HG03045 (cell line): Measurements from ENCODE around the gene CLDN15.

Experiments used
- ATAC-seq: cut with Tn5 transposase; IDR thresholded peaks from one replicate; pipeline ENCODE4 v1.9.1; 2021; ENCODE audit warnings: mild to moderate bottlenecking, moderate library complexity; ENCODE audit not compliant: unreplicated experiment

Gene CLDN15

GRCh38 chr7:101244375-101245146 lies 7.0 kb upstream of the CLDN15 start, which contains the start of gene FIS1:
TSS of gene FIS1 (minus strand) at chr7:101245081. CDS start at chr7:101245004, 77 bp downstream.
- peak; percentile 92 for ATAC-seq

- ATAC-seq, result no peak
Measured at GRCh38 chr7:101243646-101244374, 6.2 kb upstream of the CLDN15 start.

- no peak for ATAC-seq
Measured at GRCh38 chr7:101241443-101242349, 4.1 kb upstream of the CLDN15 start.

GRCh38 chr7:101241015-101241363 lies 3.4 kb upstream of the CLDN15 start:
- ATAC-seq, result no peak

- no peak for ATAC-seq
Measured at GRCh38 chr7:101240226-101241014, 2.8 kb upstream of the CLDN15 start.

GRCh38 chr7:101239951-101240220 lies 2.3 kb upstream of the CLDN15 start:
- ATAC-seq, result no peak

- no peak for ATAC-seq
Measured at GRCh38 chr7:101239191-101239950, 1.8 kb upstream of the CLDN15 start.

- no peak for ATAC-seq
Measured at GRCh38 chr7:101238226-101239182, 902 bp upstream of the CLDN15 start.

GRCh38 chr7:101236292-101236835 lies 1.2 kb downstream of the CLDN15 start:
- no peak for ATAC-seq

- no peak for ATAC-seq
Measured at GRCh38 chr7:101235522-101235921, 2.1 kb downstream of the CLDN15 start.

GRCh38 chr7:101235050-101235449 lies 2.6 kb downstream of the CLDN15 start:
- ATAC-seq, result no peak

- no peak for ATAC-seq
Measured at GRCh38 chr7:101234636-101235035, 3.0 kb downstream of the CLDN15 start.

- no peak for ATAC-seq
Measured at GRCh38 chr7:101233907-101234547, 3.6 kb downstream of the CLDN15 start.

GRCh38 chr7:101232141-101232850 lies 5.3 kb downstream of the CLDN15 start:
- ATAC-seq, result no peak

- no peak for ATAC-seq
Measured at GRCh38 chr7:101231644-101232043, 6.0 kb downstream of the CLDN15 start.

- ATAC-seq, result no peak
Measured at GRCh38 chr7:101226721-101227120, 10.9 kb downstream of the CLDN15 start.

GRCh38 chr7:101225650-101226049 lies 12.0 kb downstream of the CLDN15 start:
- ATAC-seq, result no peak
